Measurements from ENCODE around the gene TNFRSF6B. TPM values are rescaled to one million over a fixed set of nuclear protein-coding genes. Genes with fewer than 3 reads are reported as not detected.

Gene TNFRSF6B
- total RNA-seq, 1 experiment from 2014 or later = not detected

GRCh38 chr20:63672666-63673065 is 23.8 kb upstream of the TNFRSF6B start:
- no peak for DNase-seq
- Histone ChIP-seq H3K27me3 (ENCODE audit: control insufficient read depth, insufficient read depth, low read length) (no peaks in the 10 kb centered on the region), H3K36me3 (replicated peaks; ENCODE audit: control insufficient read depth, insufficient read depth, low read length) (peaks cover 3% of the 10 kb centered on the region), H3K4me3 (ENCODE audit: insufficient read depth, low read depth, low read length) (no peak overlapping the region)

- Histone ChIP-seq H3K27me3 (ENCODE audit: control insufficient read depth, insufficient read depth, low read length) (no peaks in the 10 kb centered on the region), H3K4me3 (ENCODE audit: insufficient read depth, low read depth, low read length) (no peak overlapping the region), H3K36me3 (replicated peaks; ENCODE audit: control insufficient read depth, insufficient read depth, low read length) (peaks cover 7% of the 10 kb centered on the region)
- DNase-seq = no peak
Measured at GRCh38 chr20:63673951-63674350, 22.5 kb upstream of the TNFRSF6B start.

GRCh38 chr20:63675681-63676368 is 20.6 kb upstream of the TNFRSF6B start:
- H3K36me3 ChIP-seq (replicated peaks; ENCODE audit: control insufficient read depth, insufficient read depth, low read length) = peaks cover 7% of the 10 kb centered on the region
- no peak for DNase-seq
- no peaks in the 10 kb centered on the region for H3K27me3 ChIP-seq (ENCODE audit: control insufficient read depth, insufficient read depth, low read length)
- no peak overlapping the region for H3K4me3 ChIP-seq (ENCODE audit: insufficient read depth, low read depth, low read length)

GRCh38 chr20:63678071-63678470 is 18.4 kb upstream of the TNFRSF6B start:
- no peaks in the 10 kb centered on the region for H3K27me3 ChIP-seq (ENCODE audit: control insufficient read depth, insufficient read depth, low read length)
- H3K36me3 ChIP-seq (replicated peaks; ENCODE audit: control insufficient read depth, insufficient read depth, low read length) = peaks cover 7% of the 10 kb centered on the region
- H3K4me3 ChIP-seq (ENCODE audit: insufficient read depth, low read depth, low read length) = no peak overlapping the region
- DNase-seq = no peak

GRCh38 chr20:63678667-63679465 is 17.6 kb upstream of the TNFRSF6B start:
- H3K27me3 ChIP-seq (ENCODE audit: control insufficient read depth, insufficient read depth, low read length) = no peaks in the 10 kb centered on the region
- H3K36me3 ChIP-seq (replicated peaks; ENCODE audit: control insufficient read depth, insufficient read depth, low read length) = peaks cover 7% of the 10 kb centered on the region
- no peak for DNase-seq
- no peak overlapping the region for H3K4me3 ChIP-seq (ENCODE audit: insufficient read depth, low read depth, low read length)

- H3K27me3 ChIP-seq (ENCODE audit: control insufficient read depth, insufficient read depth, low read length) = no peaks in the 10 kb centered on the region
- DNase-seq = no peak
- H3K4me3 ChIP-seq (ENCODE audit: insufficient read depth, low read depth, low read length) = no peak overlapping the region
- peaks cover 7% of the 10 kb centered on the region for H3K36me3 ChIP-seq (replicated peaks; ENCODE audit: control insufficient read depth, insufficient read depth, low read length)
Measured at GRCh38 chr20:63679799-63680305, 16.6 kb upstream of the TNFRSF6B start.

GRCh38 chr20:63680427-63680826 is 16.0 kb upstream of the TNFRSF6B start:
- DNase-seq = no peak
- Histone ChIP-seq H3K36me3 (replicated peaks; ENCODE audit: control insufficient read depth, insufficient read depth, low read length) (peaks cover 7% of the 10 kb centered on the region), H3K4me3 (ENCODE audit: insufficient read depth, low read depth, low read length) (no peak overlapping the region), H3K27me3 (ENCODE audit: control insufficient read depth, insufficient read depth, low read length) (no peaks in the 10 kb centered on the region)

GRCh38 chr20:63680857-63681608 is 15.4 kb upstream of the TNFRSF6B start:
- Histone ChIP-seq H3K4me3 (ENCODE audit: insufficient read depth, low read depth, low read length) (no peak overlapping the region), H3K36me3 (replicated peaks; ENCODE audit: control insufficient read depth, insufficient read depth, low read length) (peaks cover 5% of the 10 kb centered on the region), H3K27me3 (ENCODE audit: control insufficient read depth, insufficient read depth, low read length) (no peaks in the 10 kb centered on the region)
- no peak for DNase-seq

GRCh38 chr20:63681609-63682142 is 14.8 kb upstream of the TNFRSF6B start:
- no peaks in the 10 kb centered on the region for H3K27me3 ChIP-seq (ENCODE audit: control insufficient read depth, insufficient read depth, low read length)
- H3K36me3 ChIP-seq (replicated peaks; ENCODE audit: control insufficient read depth, insufficient read depth, low read length) = peaks cover 5% of the 10 kb centered on the region
- H3K4me3 ChIP-seq (ENCODE audit: insufficient read depth, low read depth, low read length) = no peak overlapping the region
- no peak for DNase-seq

- Histone ChIP-seq H3K27me3 (ENCODE audit: control insufficient read depth, insufficient read depth, low read length) (no peaks in the 10 kb centered on the region), H3K36me3 (replicated peaks; ENCODE audit: control insufficient read depth, insufficient read depth, low read length) (peaks cover 4% of the 10 kb centered on the region; the same call in 1 of the 2 replicates), H3K4me3 (ENCODE audit: insufficient read depth, low read depth, low read length) (no peak overlapping the region)
- no peak for DNase-seq
Measured at GRCh38 chr20:63682384-63683139, 13.9 kb upstream of the TNFRSF6B start.

GRCh38 chr20:63685269-63686026 is 11.0 kb upstream of the TNFRSF6B start:
- no peak overlapping the region for H3K4me3 ChIP-seq (ENCODE audit: insufficient read depth, low read depth, low read length)
- H3K36me3 ChIP-seq (replicated peaks; ENCODE audit: control insufficient read depth, insufficient read depth, low read length) = no peaks in the 10 kb centered on the region
- no peaks in the 10 kb centered on the region for H3K27me3 ChIP-seq (ENCODE audit: control insufficient read depth, insufficient read depth, low read length)
- DNase-seq = no peak

GRCh38 chr20:63686094-63686491 is 10.4 kb upstream of the TNFRSF6B start:
- Histone ChIP-seq H3K4me3 (ENCODE audit: insufficient read depth, low read depth, low read length) (no peak overlapping the region), H3K27me3 (ENCODE audit: control insufficient read depth, insufficient read depth, low read length) (no peaks in the 10 kb centered on the region), H3K36me3 (replicated peaks; ENCODE audit: control insufficient read depth, insufficient read depth, low read length) (no peaks in the 10 kb centered on the region)
- no peak for DNase-seq
